ENCODE results near the gene AGTRAP. TPM values are rescaled to one million over a fixed set of nuclear protein-coding genes. Genes with fewer than 3 reads are reported as not detected.
A peak's percentile ranks its signal among the peaks of the same experiment; 100 is the strongest.

The AGTRAP gene
- total and polyA plus RNA-seq, 2 of the 8 experiments (the other 6 are each of a cell fraction or from before 2014, with no cell fraction given): 69.7 to 192 TPM

GRCh38 chr1:11768821-11769220, 32.9 kb downstream of the AGTRAP start:
- Histone ChIP-seq H2AFZ (ENCODE audit: low read length) (no peak overlapping the region), H3K4me2 (ENCODE audit: insufficient read depth in 1 of 2, low read depth in 2 of 2, low read length in 2 of 2) (no peak overlapping the region), H2BK20ac (ENCODE audit: low read length) (no peak overlapping the region), H2BK12ac (ENCODE audit: low read depth, low read length) (no peak overlapping the region), H3K27me3 (replicated peaks in 1 of 4; ENCODE audit: control insufficient read depth in 3 of 4, extremely low read depth in 1 of 4, insufficient read depth in 3 of 4, low read length in 3 of 4) (peaks cover 0 to 10% (median under 1%) of the 10 kb centered on the region in 4 experiments; a peak in 4 of 7 replicates), H4K8ac (ENCODE audit: extremely low read depth, insufficient read depth, low read length) (peak overlapping the region; percentile 38; the same call in 1 of the 2 replicates), H2BK5ac (ENCODE audit: low read depth, low read length) (no peak overlapping the region), H2AK5ac (ENCODE audit: low read depth, low read length) (no peak overlapping the region), H3K79me2 (ENCODE audit: control insufficient read depth in 1 of 2, insufficient read depth in 2 of 2, low read length in 2 of 2) (no peaks in the 10 kb centered on the region), H3K4me1 (replicated peaks in 1 of 4; ENCODE audit: control insufficient read depth in 3 of 4, insufficient read depth in 4 of 4, low read length in 3 of 4) (no peaks in the 10 kb centered on the region; a peak in 1 of 7 replicates), H3K18ac (ENCODE audit: extremely low read depth, low read length) (no peak overlapping the region), H3K4ac (replicated peaks; ENCODE audit: insufficient read length, low read depth, low read length) (no peak overlapping the region), H4K91ac (replicated peaks; ENCODE audit: insufficient read length, low read length) (no peak overlapping the region), H3K23me2 (ENCODE audit: low read depth, low read length) (no peaks in the 10 kb centered on the region), H3K36me3 (ENCODE audit: control insufficient read depth in 2 of 4, insufficient read depth in 4 of 4, low read length in 3 of 4) (no peaks in the 10 kb centered on the region), H3K56ac (replicated peaks; ENCODE audit: insufficient read length, low read depth, low read length) (no peak overlapping the region), H3K27ac (ENCODE audit: low read depth, low read length) (no peak overlapping the region), H3K4me3 (ENCODE audit: extremely low read depth in 1 of 4, insufficient read depth in 2 of 4, low read depth in 3 of 4, low read length in 4 of 4) (no peak overlapping the region), H2BK15ac (ENCODE audit: low read length) (no peak overlapping the region), H3K14ac (ENCODE audit: insufficient read length) (no peak overlapping the region), H3K23ac (ENCODE audit: insufficient read length) (no peak overlapping the region), H4K20me1 (replicated peaks in 1 of 2; ENCODE audit: control insufficient read depth in 1 of 2, insufficient read depth in 2 of 2, low read length in 2 of 2) (no peaks in the 10 kb centered on the region), H4K5ac (ENCODE audit: insufficient read length, low read depth, low read length) (no peak overlapping the region), H2BK120ac (replicated peaks; ENCODE audit: low read depth, low read length) (no peak overlapping the region), H3K9ac (replicated peaks in 1 of 4; ENCODE audit: extremely low read depth in 1 of 4, low read depth in 3 of 4, low read length in 3 of 4) (no peak overlapping the region), H3K9me3 (ENCODE audit: insufficient read depth in 2 of 2, low read depth in 1 of 2, low read length in 1 of 2) (no peaks in the 10 kb centered on the region), H3K79me1 (ENCODE audit: low read depth, low read length) (no peaks in the 10 kb centered on the region)
- ChIA-PET CTCF (ENCODE audit: partially characterized antibody) (interaction anchor here (0.7 to 1.4 kb wide), 6 partner anchors 11 to 105 kb away, joined by 3 to 4 read pairs (median 3); partner anchors contain the start of gene FBXO6), POLR2A (ENCODE audit: partially characterized antibody) (no interaction called here)
- no peak for FAIRE-seq
- TF ChIP-seq JUN (IDR thresholded peaks at IDR 0.05; ENCODE audit: low read depth, low read length) (no peak), KDM1A (IDR thresholded peaks at IDR 0.05; ENCODE audit: borderline replicate concordance, low read length) (no peak), GABPA (IDR thresholded peaks at IDR 0.05; ENCODE audit: borderline replicate concordance, insufficient read depth, low read length) (no peak), HDAC2 (IDR thresholded peaks at IDR 0.05; ENCODE audit: borderline replicate concordance in 1 of 2, low read depth in 2 of 2, low read length in 2 of 2) (no peak), JUND (IDR thresholded peaks at IDR 0.05; ENCODE audit: low read length) (no peak), EGR1 (IDR thresholded peaks at IDR 0.05; ENCODE audit: borderline replicate concordance, low read depth, low read length) (no peak), SIX5 (IDR thresholded peaks at IDR 0.05; ENCODE audit: low read depth, low read length) (no peak)
- TF ChIP-seq, protein P1, sequence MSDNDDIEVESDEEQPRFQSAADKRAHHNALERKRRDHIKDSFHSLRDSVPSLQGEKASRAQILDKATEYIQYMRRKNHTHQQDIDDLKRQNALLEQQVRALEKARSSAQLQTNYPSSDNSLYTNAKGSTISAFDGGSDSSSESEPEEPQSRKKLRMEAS (IDR thresholded peaks at IDR 0.05): no peak
- TF ChIP-seq, protein P2, sequence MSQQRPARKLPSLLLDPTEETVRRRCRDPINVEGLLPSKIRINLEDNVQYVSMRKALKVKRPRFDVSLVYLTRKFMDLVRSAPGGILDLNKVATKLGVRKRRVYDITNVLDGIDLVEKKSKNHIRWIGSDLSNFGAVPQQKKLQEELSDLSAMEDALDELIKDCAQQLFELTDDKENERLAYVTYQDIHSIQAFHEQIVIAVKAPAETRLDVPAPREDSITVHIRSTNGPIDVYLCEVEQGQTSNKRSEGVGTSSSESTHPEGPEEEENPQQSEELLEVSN (IDR thresholded peaks at IDR 0.05): no peak
- TF ChIP-seq, protein P3, sequence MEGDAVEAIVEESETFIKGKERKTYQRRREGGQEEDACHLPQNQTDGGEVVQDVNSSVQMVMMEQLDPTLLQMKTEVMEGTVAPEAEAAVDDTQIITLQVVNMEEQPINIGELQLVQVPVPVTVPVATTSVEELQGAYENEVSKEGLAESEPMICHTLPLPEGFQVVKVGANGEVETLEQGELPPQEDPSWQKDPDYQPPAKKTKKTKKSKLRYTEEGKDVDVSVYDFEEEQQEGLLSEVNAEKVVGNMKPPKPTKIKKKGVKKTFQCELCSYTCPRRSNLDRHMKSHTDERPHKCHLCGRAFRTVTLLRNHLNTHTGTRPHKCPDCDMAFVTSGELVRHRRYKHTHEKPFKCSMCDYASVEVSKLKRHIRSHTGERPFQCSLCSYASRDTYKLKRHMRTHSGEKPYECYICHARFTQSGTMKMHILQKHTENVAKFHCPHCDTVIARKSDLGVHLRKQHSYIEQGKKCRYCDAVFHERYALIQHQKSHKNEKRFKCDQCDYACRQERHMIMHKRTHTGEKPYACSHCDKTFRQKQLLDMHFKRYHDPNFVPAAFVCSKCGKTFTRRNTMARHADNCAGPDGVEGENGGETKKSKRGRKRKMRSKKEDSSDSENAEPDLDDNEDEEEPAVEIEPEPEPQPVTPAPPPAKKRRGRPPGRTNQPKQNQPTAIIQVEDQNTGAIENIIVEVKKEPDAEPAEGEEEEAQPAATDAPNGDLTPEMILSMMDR (IDR thresholded peaks at IDR 0.05; ENCODE audit: control extremely low read depth in 1 of 3, insufficient read depth in 1 of 3, low read depth in 1 of 3, low read length in 3 of 3): no peak
- WGBS, 2 experiments (ENCODE audit: extremely low coverage in 1 of 2, insufficient coverage in 1 of 2, insufficient read length in 1 of 2, insufficient replicate concordance in 2 of 2, low coverage in 1 of 2, low lambda C conversion rate in 2 of 2, missing lambda C conversion rate in 1 of 2): 81% methylated on average over 4 of the region's 4 CpGs; no CpG with 5 or more reads in 1 of the 2 experiments
- DNase-seq (ENCODE audit: low read depth in 1 of 2, low spot score in 2 of 2): no peak

Data from H1 (cell line).